ENCODE data around the gene PDE6G.

PDE6G gene

DNA sequence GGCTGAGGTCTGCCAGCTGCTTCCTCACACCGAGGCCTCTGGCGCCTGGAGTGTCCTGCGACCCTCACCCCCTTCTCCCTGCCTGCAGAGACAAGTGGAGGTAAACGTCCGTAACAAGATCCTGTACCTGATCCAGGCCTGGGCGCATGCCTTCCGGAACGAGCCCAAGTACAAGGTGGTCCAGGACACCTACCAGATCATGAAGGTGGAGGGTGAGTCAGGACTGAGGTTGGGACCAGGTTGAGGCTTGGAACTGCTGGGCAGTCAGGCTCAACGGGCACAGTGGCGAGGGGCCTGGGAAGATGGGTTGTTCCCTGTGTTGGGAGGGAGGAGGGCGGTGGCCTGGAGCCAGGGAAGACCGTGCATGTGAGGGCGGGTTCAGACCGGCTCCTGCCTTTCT is 32.3 kb upstream of the PDE6G start:
- DNase-seq (ENCODE audit: low spot score): no peak
- peak overlapping the region; percentile 91 for H3K27ac ChIP-seq
- TF ChIP-seq, protein P1, sequence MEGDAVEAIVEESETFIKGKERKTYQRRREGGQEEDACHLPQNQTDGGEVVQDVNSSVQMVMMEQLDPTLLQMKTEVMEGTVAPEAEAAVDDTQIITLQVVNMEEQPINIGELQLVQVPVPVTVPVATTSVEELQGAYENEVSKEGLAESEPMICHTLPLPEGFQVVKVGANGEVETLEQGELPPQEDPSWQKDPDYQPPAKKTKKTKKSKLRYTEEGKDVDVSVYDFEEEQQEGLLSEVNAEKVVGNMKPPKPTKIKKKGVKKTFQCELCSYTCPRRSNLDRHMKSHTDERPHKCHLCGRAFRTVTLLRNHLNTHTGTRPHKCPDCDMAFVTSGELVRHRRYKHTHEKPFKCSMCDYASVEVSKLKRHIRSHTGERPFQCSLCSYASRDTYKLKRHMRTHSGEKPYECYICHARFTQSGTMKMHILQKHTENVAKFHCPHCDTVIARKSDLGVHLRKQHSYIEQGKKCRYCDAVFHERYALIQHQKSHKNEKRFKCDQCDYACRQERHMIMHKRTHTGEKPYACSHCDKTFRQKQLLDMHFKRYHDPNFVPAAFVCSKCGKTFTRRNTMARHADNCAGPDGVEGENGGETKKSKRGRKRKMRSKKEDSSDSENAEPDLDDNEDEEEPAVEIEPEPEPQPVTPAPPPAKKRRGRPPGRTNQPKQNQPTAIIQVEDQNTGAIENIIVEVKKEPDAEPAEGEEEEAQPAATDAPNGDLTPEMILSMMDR (conservative IDR thresholded peaks at IDR 0.05; ENCODE audit: low read depth): no peak
- ChIA-PET POLR2A (ENCODE audit: low non-redundant PET) (no interaction called here), CTCF (no interaction called here)

DNA sequence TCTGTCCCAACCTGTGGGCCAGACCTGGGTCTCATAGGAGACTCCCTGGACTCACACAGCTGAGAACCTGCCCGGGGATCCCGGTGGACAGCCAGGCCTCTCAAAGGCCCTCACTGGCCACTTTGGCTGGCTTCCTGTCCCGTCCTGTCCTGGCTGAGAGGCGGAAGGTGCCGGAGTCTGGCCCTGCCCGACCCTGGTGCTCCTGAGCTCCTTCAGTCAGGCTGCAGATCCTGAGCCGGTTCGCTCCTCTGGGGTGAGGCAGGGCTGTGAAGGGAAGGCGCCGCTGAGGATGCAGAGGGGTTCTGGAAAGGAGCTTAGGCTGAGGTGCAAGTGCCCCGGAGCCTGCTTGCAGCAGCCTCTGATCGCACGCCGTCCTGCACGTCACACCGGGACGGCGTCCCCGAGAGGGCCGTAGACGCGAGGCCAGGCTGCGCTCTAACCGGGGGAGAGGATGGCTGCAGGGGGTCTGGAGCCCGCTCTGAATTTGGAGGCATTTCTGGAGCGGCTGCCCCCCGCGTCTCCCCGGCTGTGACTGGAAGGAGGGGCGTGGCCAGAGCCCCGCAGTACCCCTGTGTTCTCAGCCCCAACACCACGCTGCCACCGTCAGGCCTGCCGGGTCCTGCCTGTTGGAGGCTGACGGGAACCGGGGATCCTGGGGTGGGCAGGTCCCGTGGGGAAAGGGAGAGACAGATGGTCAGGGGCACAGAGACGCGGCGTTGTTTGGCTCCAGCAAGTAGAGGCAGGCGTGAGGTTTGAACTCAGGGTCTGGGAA is 31.6 kb upstream of the PDE6G start:
- CTCF ChIA-PET: no interaction called here
- peak overlapping the region; percentile 91 for H3K27ac ChIP-seq
- DNase-seq (ENCODE audit: low spot score): no peak
- POLR2A ChIA-PET (ENCODE audit: low non-redundant PET): no interaction called here
- TF ChIP-seq, protein P1 (conservative IDR thresholded peaks at IDR 0.05; ENCODE audit: low read depth): no peak

DNA sequence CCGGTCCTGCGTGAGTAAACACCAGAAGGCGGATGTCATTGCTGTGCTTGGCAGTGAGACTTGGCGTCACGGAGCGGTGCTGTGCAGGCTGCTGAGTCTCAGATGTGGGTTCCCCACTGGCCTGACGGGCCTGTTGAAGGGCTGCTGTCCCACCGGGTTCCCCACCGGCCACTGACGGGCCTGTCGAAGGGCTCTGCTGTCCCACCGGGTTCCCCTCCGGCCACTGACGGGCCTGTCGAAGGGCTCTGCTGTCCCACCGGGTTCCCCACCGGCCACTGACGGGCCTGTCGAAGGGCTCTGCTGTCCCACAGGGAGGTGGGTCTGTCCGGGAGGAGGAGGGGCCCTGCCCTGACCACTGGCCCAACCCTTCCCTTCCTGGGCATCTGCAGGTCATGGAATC is 30.3 kb upstream of the PDE6G start:
- ChIA-PET CTCF (no interaction called here), POLR2A (ENCODE audit: low non-redundant PET) (no interaction called here)
- TF ChIP-seq, protein P1 (conservative IDR thresholded peaks at IDR 0.05; ENCODE audit: low read depth): no peak
- peak overlapping the region; percentile 91 for H3K27ac ChIP-seq
- DNase-seq (ENCODE audit: low spot score): no peak

DNA sequence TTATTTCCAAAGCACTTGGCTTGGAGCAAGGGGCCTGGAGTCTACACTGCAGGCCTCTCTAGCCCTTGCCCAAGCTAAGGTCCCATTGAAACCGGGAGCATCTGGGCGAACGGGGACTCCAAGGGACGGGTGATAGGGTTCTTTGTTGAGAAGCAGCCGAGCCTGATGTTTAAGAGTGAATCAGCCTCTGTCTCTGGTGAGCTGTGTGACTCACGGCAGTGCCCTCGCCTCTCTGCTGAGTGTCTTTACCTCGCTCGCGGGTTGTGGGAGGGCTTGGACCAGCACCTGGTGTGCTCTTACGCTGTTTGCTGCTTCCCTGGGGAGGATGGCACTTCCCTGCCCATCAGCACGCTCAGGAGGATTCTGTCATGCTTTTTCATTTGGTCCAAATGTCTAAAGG is 28.8 kb upstream of the PDE6G start:
- TF ChIP-seq, protein P1 (conservative IDR thresholded peaks at IDR 0.05; ENCODE audit: low read depth): no peak
- ChIA-PET CTCF (interaction anchor here (0.9 kb wide), 1 partner anchor 17 kb away, joined by 3 read pairs; no protein-coding TSS in a partner anchor), POLR2A (ENCODE audit: low non-redundant PET) (interaction anchor here (1.0 to 1.3 kb wide), 2 partner anchors 11 to 18 kb away, joined by 3 to 6 read pairs; partner anchors contain the start of gene MRPL12)
- DNase-seq (ENCODE audit: low spot score): peak; percentile 86
- peak overlapping the region; percentile 91 for H3K27ac ChIP-seq

DNA sequence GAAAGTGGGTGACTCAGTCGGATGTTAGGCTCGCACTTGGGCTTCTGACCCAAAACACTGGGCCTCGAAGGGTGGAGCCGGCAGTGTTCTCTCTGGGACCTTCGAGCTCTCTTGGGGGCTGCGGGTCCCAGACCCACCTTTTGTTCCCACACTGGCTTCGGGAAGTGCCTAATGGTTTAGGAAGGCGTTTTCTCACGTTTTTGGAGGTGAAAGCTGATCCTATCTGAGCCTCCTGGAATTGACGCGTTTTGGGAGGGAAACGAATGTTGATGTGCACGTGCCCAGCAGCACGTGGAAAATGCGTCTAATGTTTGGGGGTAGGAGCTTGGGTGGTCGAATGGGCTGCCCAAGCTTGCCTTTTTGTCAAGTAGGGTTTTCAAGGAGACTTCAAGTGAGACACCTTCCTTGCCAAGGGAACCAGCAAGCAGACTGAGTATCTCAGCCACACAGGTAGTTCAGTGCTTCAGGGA is 28.1 kb upstream of the PDE6G start:
- no peak for DNase-seq (ENCODE audit: low spot score)
- CTCF ChIA-PET: interaction anchor here (0.9 kb wide), 1 partner anchor 17 kb away, joined by 3 read pairs; no protein-coding TSS in a partner anchor
- TF ChIP-seq, protein P1 (conservative IDR thresholded peaks at IDR 0.05; ENCODE audit: low read depth): no peak
- POLR2A ChIA-PET (ENCODE audit: low non-redundant PET): interaction anchor here (1.0 to 1.3 kb wide), 2 partner anchors 11 to 19 kb away, joined by 3 to 6 read pairs; partner anchors contain the start of gene MRPL12
- H3K27ac ChIP-seq: peak overlapping the region; percentile 91

DNA sequence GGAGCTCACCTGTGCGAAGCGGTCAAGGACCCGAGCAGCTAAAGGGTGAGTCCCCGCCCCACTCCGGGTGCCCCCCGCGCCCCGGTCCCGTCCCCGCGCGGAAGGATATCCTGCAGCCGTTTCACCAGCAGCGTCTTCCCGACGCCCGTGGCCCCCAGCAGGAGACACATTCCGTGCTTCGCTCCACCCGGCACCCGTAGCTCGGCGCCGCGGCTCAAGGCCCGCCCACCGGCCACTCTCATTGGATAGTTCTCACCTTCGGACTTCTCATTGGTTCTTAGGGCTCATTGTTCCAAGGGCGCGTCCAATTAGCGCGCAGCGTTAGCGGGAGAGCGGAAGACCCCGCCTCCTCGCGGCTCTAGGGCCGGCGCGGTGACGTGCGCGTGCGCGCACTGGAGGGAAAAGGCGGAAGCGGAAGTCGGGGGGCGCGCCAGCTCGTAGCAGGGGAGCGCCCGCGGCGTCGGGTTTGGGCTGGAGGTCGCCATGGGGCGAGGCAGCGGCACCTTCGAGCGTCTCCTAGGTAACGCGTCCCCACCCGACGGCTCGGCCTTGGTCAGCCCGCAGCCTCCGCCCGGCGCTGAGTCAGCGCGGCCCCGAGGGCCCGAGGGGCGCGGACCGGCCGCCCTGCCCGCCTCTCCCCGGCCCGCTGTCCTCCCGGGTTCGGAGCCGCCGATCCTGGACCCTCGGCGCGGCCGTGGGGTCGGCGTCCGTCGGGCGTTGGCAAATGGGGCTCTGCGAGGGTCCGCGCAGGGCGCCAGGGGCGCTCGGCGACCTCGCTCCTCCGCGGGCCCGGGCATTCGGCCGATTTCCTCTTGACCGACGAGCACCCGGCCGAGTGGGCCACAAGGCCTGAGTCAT is 27.5 kb upstream of the PDE6G start, which contains the start of the genes ARL16 and HGS:
ARL16 (minus strand) TSS at position 214 of the 858 bp plus-strand sequence; CDS start at position 170, 44 bp downstream.
HGS (plus strand) TSS at position 428 of the 858 bp plus-strand sequence; CDS start at position 484, 56 bp downstream.
- peak within 1 kb of the TSS; percentile 91 for H3K27ac ChIP-seq
- ChIA-PET POLR2A (ENCODE audit: low non-redundant PET) (interaction anchor here (1.2 kb wide), 1 partner anchor 17 kb away, joined by 5 read pairs; the partner anchor contains the start of gene CCDC137), CTCF (interaction anchor here (0.6 to 1.3 kb wide), 2 partner anchors 18 to 149 kb away, joined by 3 to 6 read pairs; partner anchors contain the start of gene MCRIP1)
- DNase-seq (ENCODE audit: low spot score): peak; percentile 99
- TF ChIP-seq, protein P1 (conservative IDR thresholded peaks at IDR 0.05; ENCODE audit: low read depth): no peak
